ENCODE measurements around the gene XRRA1. TPM values are rescaled to one million over a fixed set of nuclear protein-coding genes. Genes with fewer than 3 reads are reported as not detected.

The XRRA1 gene
- total and polyA plus RNA-seq, 2 of the 13 experiments (the other 11 are each of a cell fraction or from before 2014, with no cell fraction given), result 7.6 to 10.5 TPM

GRCh38 chr11:74822170-74822569, 126.7 kb downstream of the XRRA1 start:
- BruUV-seq (replicated peaks), result no TSS peak
- in situ Hi-C loops (cut with HindIII; ENCODE audit: extremely low pct_ligation_motif_present, low pct_unique_long_range_greater_than_20kb), result no loop called here
- peaks cover 22 to 71% of the 10 kb centered on the region in 2 experiments for H3K36me3 ChIP-seq (replicated peaks in 1 of 2; ENCODE audit: control insufficient read depth in 1 of 2, insufficient read depth in 2 of 2, low read length in 2 of 2)
- peaks cover 22% of the 10 kb centered on the region for H3K4me1 ChIP-seq (ENCODE audit: insufficient read depth, low read length)
- H2AFZ ChIP-seq (ENCODE audit: low read length), result no peak overlapping the region
- DNase-seq (ENCODE audit: low spot score) (no peak), ATAC-seq (no peak), FAIRE-seq (no peak)
- H3K27me3 ChIP-seq (ENCODE audit: control insufficient read depth in 1 of 2, insufficient read depth in 2 of 2, low read length in 2 of 2), result no peaks in the 10 kb centered on the region
- no peak overlapping the region for H3K9ac ChIP-seq (ENCODE audit: insufficient read depth, low read depth, low read length)
- peaks cover 26% of the 10 kb centered on the region for H3K9me3 ChIP-seq (ENCODE audit: low read length)
- H3K79me2 ChIP-seq (ENCODE audit: insufficient read depth, low read length), result no peaks in the 10 kb centered on the region
- H4K20me1 ChIP-seq (ENCODE audit: insufficient read depth, low read length), result no peaks in the 10 kb centered on the region
- ChIA-PET CTCF (ENCODE audit: low intra/inter-chr PET ratio, low total read pairs) (no interaction called here), POLR2A (no interaction called here)
- intact Hi-C loops (cut with micrococcal nuclease; ENCODE audit: unreplicated experiment), result no loop called here
- TF ChIP-seq CBX2 (IDR thresholded peaks at IDR 0.05; ENCODE audit: low read depth, low read length) (no peak), CBX2 (CRISPR knock-in tag; IDR thresholded peaks at IDR 0.05; ENCODE audit: low read depth) (no peak), SNAPC2 (CRISPR knock-in tag; IDR thresholded peaks at IDR 0.05) (no peak), HNF1A (IDR thresholded peaks at IDR 0.05; ENCODE audit: low read depth) (no peak), HNF1A (CRISPR knock-in tag; IDR thresholded peaks at IDR 0.05; ENCODE audit: borderline replicate concordance) (no peak)
- no peak overlapping the region for H3K27ac ChIP-seq (ENCODE audit: extremely low read length, insufficient read depth, low read length)
- no peak overlapping the region for H3K4me3 ChIP-seq (replicated peaks in 1 of 3; ENCODE audit: insufficient read depth in 1 of 3, low read depth in 2 of 3, low read length in 3 of 3)
- H3K4me2 ChIP-seq (ENCODE audit: low read depth, low read length), result no peak overlapping the region
- WGBS (ENCODE audit: low lambda C conversion rate), result 91% methylated on average over 5 of the region's 5 CpGs

- ChIA-PET POLR2A (no interaction called here), CTCF (ENCODE audit: low intra/inter-chr PET ratio, low total read pairs) (no interaction called here)
- H3K4me3 ChIP-seq (replicated peaks in 1 of 3; ENCODE audit: insufficient read depth in 1 of 3, low read depth in 2 of 3, low read length in 3 of 3), result no peak overlapping the region
- H3K9ac ChIP-seq (ENCODE audit: insufficient read depth, low read depth, low read length), result no peak overlapping the region
- ATAC-seq, result no peak
- H3K36me3 ChIP-seq (replicated peaks in 1 of 2; ENCODE audit: control insufficient read depth in 1 of 2, insufficient read depth in 2 of 2, low read length in 2 of 2), result peaks cover 12 to 63% of the 10 kb centered on the region in 2 experiments
- BruUV-seq (replicated peaks), result no TSS peak
- intact Hi-C loops (cut with micrococcal nuclease; ENCODE audit: unreplicated experiment) (no loop called here), in situ Hi-C loops (cut with HindIII; ENCODE audit: extremely low pct_ligation_motif_present, low pct_unique_long_range_greater_than_20kb) (no loop called here)
- H4K20me1 ChIP-seq (ENCODE audit: insufficient read depth, low read length), result no peaks in the 10 kb centered on the region
- H3K9me3 ChIP-seq (ENCODE audit: low read length), result peaks cover 12% of the 10 kb centered on the region
- H3K4me2 ChIP-seq (ENCODE audit: low read depth, low read length), result no peak overlapping the region
- H3K27me3 ChIP-seq (ENCODE audit: control insufficient read depth in 1 of 2, insufficient read depth in 2 of 2, low read length in 2 of 2), result no peaks in the 10 kb centered on the region
- peak; percentile 8 for DNase-seq (ENCODE audit: low spot score)
- no peaks in the 10 kb centered on the region for H3K79me2 ChIP-seq (ENCODE audit: insufficient read depth, low read length)
- H2AFZ ChIP-seq (ENCODE audit: low read length), result no peak overlapping the region
- no peak for FAIRE-seq
- H3K4me1 ChIP-seq (ENCODE audit: insufficient read depth, low read length), result peaks cover 22% of the 10 kb centered on the region
- WGBS (ENCODE audit: low lambda C conversion rate), result 100% methylated on average over 1 of the region's 1 CpG
- no peak overlapping the region for H3K27ac ChIP-seq (ENCODE audit: extremely low read length, insufficient read depth, low read length)
- TF ChIP-seq CREB1 (IDR thresholded peaks at IDR 0.05) (peak; percentile 31; the same call in 1 of the 2 replicates), CREB1 (CRISPR knock-in tag; IDR thresholded peaks at IDR 0.05) (no peak), ATF7-NPFF (CRISPR knock-in tag; IDR thresholded peaks at IDR 0.05; ENCODE audit: low read depth) (no peak), ZNF160 (CRISPR knock-in tag; IDR thresholded peaks at IDR 0.05) (no peak), ADNP (CRISPR knock-in tag; IDR thresholded peaks at IDR 0.05) (no peak)
- TF ChIP-seq, protein P1, sequence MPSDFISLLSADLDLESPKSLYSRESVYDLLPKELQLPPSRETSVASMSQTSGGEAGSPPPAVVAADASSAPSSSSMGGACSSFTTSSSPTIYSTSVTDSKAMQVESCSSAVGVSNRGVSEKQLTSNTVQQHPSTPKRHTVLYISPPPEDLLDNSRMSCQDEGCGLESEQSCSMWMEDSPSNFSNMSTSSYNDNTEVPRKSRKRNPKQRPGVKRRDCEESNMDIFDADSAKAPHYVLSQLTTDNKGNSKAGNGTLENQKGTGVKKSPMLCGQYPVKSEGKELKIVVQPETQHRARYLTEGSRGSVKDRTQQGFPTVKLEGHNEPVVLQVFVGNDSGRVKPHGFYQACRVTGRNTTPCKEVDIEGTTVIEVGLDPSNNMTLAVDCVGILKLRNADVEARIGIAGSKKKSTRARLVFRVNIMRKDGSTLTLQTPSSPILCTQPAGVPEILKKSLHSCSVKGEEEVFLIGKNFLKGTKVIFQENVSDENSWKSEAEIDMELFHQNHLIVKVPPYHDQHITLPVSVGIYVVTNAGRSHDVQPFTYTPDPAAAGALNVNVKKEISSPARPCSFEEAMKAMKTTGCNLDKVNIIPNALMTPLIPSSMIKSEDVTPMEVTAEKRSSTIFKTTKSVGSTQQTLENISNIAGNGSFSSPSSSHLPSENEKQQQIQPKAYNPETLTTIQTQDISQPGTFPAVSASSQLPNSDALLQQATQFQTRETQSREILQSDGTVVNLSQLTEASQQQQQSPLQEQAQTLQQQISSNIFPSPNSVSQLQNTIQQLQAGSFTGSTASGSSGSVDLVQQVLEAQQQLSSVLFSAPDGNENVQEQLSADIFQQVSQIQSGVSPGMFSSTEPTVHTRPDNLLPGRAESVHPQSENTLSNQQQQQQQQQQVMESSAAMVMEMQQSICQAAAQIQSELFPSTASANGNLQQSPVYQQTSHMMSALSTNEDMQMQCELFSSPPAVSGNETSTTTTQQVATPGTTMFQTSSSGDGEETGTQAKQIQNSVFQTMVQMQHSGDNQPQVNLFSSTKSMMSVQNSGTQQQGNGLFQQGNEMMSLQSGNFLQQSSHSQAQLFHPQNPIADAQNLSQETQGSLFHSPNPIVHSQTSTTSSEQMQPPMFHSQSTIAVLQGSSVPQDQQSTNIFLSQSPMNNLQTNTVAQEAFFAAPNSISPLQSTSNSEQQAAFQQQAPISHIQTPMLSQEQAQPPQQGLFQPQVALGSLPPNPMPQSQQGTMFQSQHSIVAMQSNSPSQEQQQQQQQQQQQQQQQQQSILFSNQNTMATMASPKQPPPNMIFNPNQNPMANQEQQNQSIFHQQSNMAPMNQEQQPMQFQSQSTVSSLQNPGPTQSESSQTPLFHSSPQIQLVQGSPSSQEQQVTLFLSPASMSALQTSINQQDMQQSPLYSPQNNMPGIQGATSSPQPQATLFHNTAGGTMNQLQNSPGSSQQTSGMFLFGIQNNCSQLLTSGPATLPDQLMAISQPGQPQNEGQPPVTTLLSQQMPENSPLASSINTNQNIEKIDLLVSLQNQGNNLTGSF (CRISPR knock-in tag; IDR thresholded peaks at IDR 0.05), result no peak
Measured at GRCh38 chr11:74820763-74821162, 128.1 kb downstream of the XRRA1 start.
